Right atrium auricular region (tissue), 2 donors: ENCODE results near the gene KPNA4. TPM values are rescaled to one million over a fixed set of nuclear protein-coding genes. Genes with fewer than 3 reads are reported as not detected.
"Not testable (repeated sequence)": the region's sequence is repeated elsewhere in the genome, so short reads cannot be mapped to it uniquely, and the experiment has no call there.

ENCODE experiments used
- DNase-seq: peaks from one replicate; pipeline ENCODE4 v3.0.0-alpha.2; 2019; ENCODE audit warnings: low spot score
- H3K27ac ChIP-seq, 2 donors: fragments of 200-600 bp; sonication (generic); 1 replicate in 1 of 2; 2 replicates in 1 of 2; pipeline ENCODE4 v1.5.1; 2016 to 2019
- H3K27me3 ChIP-seq, 2 donors: fragments of 200-600 bp; sonication (generic); one replicate each; pipeline versions ENCODE4 v1.5.1 to v1.6.0; 2017 to 2019
- H3K36me3 ChIP-seq: fragments of 200-600 bp; sonication (generic); one replicate; pipeline ENCODE4 v1.5.1; 2016
- H3K4me1 ChIP-seq, 2 donors: fragments of 200-600 bp; sonication (generic); one replicate each; pipeline versions ENCODE4 v1.5.1 to v1.6.0; 2017 to 2019
- H3K4me3 ChIP-seq, 2 donors: fragments of 200-600 bp; sonication (generic); 1 replicate in 1 of 2; 2 replicates in 1 of 2; pipeline ENCODE4 v1.5.1; 2017 to 2019; ENCODE audit warnings: mild to moderate bottlenecking in 1 of 2, moderate library complexity in 1 of 2
- H3K9me3 ChIP-seq, 2 donors: fragments of 200-600 bp; sonication (generic); one replicate each; pipeline ENCODE4 v1.5.1; 2019
- CTCF ChIP-seq, 2 donors: fragments of 200-600 bp; sonication (generic); IDR thresholded peaks; one replicate each; pipeline ENCODE4 v1.5.1; 2019; ENCODE audit warnings: antibody characterized with exemption in 2 of 2
- total RNA-seq, 2 donors: library from RNA; depleted of rRNA; stranded (reverse); fragments of >200 nt; gene quantifications; one replicate each; pipeline ENCODE4 v1.1.0, GENCODE V29; 2016

Gene KPNA4
- total RNA-seq, 2 donors from 2014 or later: 36.1 to 44.4 TPM

- Histone ChIP-seq H3K27ac (no peak overlapping the region), H3K4me1 (peaks cover 0 to 30% of the 10 kb centered on the region in 2 donors), H3K27me3 (no peaks in the 10 kb centered on the region), H3K4me3 (no peak overlapping the region), H3K36me3 (no peaks in the 10 kb centered on the region), H3K9me3 (no peaks in the 10 kb centered on the region)
- no peak for TF ChIP-seq CTCF (IDR thresholded peaks at IDR 0.05)
- no peak for DNase-seq
Observed at GRCh38 chr3:160544844-160545503, 20.4 kb downstream of the KPNA4 start.

DNA sequence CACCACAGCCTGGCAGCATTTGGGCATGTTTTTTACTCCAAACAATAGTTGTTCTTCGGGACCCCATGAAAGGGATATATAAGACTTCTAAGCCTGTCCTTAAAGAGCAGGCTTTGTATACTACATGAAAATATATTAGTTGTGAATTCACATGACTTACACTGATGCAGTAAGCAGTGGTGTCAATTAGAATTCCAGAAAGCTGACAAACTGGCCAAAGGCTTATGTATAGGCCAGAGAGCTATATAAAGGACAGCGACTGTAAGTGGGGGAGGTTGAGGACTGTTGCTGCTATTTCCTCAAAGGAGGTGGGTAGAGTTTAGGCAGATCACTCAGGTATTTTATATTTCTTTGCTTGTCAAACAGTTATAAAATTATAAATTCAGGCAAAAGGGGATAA is 24.8 kb downstream of the KPNA4 start:
- no peak for DNase-seq
- Histone ChIP-seq H3K27me3 (no peaks in the 10 kb centered on the region), H3K36me3 (no peaks in the 10 kb centered on the region), H3K4me3 (no peak overlapping the region), H3K9me3 (no peaks in the 10 kb centered on the region), H3K27ac (no peak overlapping the region), H3K4me1 (peaks cover 0 to 37% of the 10 kb centered on the region in 2 donors)
- TF ChIP-seq CTCF (IDR thresholded peaks at IDR 0.05): no peak

DNA sequence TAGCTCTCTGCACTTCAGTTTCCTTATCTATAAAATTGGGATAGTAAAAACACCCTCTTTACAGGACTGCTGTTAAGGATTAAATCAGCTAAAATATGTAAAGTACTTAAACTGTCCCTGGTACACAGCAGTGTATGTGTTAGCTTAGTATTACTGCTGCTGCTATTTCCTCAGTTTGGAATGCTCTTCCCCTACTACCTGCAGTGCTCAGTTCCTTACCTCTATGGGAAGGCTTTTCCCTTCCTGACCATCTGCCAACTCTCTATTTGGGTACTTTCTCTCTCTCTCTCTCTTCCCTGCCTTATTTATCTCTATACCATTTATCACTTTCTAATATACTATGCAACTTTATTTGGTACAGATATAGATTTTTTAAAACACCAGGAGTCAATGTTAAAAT is 26.5 kb downstream of the KPNA4 start:
- no peaks in the 10 kb centered on the region for H3K27me3 ChIP-seq
- no peak overlapping the region for H3K4me3 ChIP-seq
- H3K36me3 ChIP-seq: peaks cover 10% of the 10 kb centered on the region
- peaks cover 0 to 25% of the 10 kb centered on the region in 2 donors for H3K4me1 ChIP-seq
- DNase-seq: no peak
- TF ChIP-seq CTCF (IDR thresholded peaks at IDR 0.05): no peak
- no peaks in the 10 kb centered on the region for H3K9me3 ChIP-seq
- no peak overlapping the region for H3K27ac ChIP-seq

GRCh38 chr3:160537729-160538128 is 27.6 kb downstream of the KPNA4 start:
- peaks cover 13% of the 10 kb centered on the region for H3K36me3 ChIP-seq
- H3K27ac ChIP-seq: no peak overlapping the region
- H3K9me3 ChIP-seq: no peaks in the 10 kb centered on the region
- no peak for DNase-seq
- H3K27me3 ChIP-seq: no peaks in the 10 kb centered on the region
- no peak for TF ChIP-seq CTCF (IDR thresholded peaks at IDR 0.05)
- H3K4me1 ChIP-seq: peaks cover 0 to 20% of the 10 kb centered on the region in 2 donors
- H3K4me3 ChIP-seq: no peak overlapping the region

- H3K9me3 ChIP-seq: no peaks in the 10 kb centered on the region
- no peaks in the 10 kb centered on the region for H3K27me3 ChIP-seq
- TF ChIP-seq CTCF (IDR thresholded peaks at IDR 0.05): no peak
- no peak overlapping the region for H3K27ac ChIP-seq
- H3K4me1 ChIP-seq: peaks cover 0 to 3% of the 10 kb centered on the region in 2 donors
- peaks cover 54% of the 10 kb centered on the region for H3K36me3 ChIP-seq
- DNase-seq: no peak
- no peak overlapping the region for H3K4me3 ChIP-seq
Observed at GRCh38 chr3:160532371-160532770, 33.0 kb downstream of the KPNA4 start.

- no peak for TF ChIP-seq CTCF (IDR thresholded peaks at IDR 0.05)
- no peak overlapping the region for H3K27ac ChIP-seq
- H3K27me3 ChIP-seq: no peaks in the 10 kb centered on the region
- no peak overlapping the region for H3K4me3 ChIP-seq
- peaks cover 65% of the 10 kb centered on the region for H3K36me3 ChIP-seq
- DNase-seq: no peak
- no peaks in the 10 kb centered on the region for H3K9me3 ChIP-seq
- no peaks in the 10 kb centered on the region for H3K4me1 ChIP-seq
Observed at GRCh38 chr3:160531311-160531710, 34.1 kb downstream of the KPNA4 start.

- DNase-seq, H3K4me1 ChIP-seq, H3K27ac ChIP-seq, H3K27me3 ChIP-seq, H3K9me3 ChIP-seq, H3K4me3 ChIP-seq: not testable (repeated sequence)
- peaks cover 65% of the 10 kb centered on the region for H3K36me3 ChIP-seq
Observed at GRCh38 chr3:160516391-160516790, 49.0 kb downstream of the KPNA4 start.
